VCaP (cell line): Measurements from ENCODE around the gene SF3B4.
"Not testable (repeated sequence)": the region's sequence is repeated elsewhere in the genome, so short reads cannot be mapped to it uniquely, and the experiment has no call there.

Source experiments
- H3K27ac ChIP-seq: fragments of 450-650 bp; 2 replicates; pipeline ENCODE4 v1.5.1; 2017
- CTCF ChIP-seq: fragments of 450-650 bp; conservative IDR thresholded peaks from 2 replicates; pipeline ENCODE4 v1.5.1; 2017; ENCODE audit warnings: mild to moderate bottlenecking, moderate library complexity

The SF3B4 gene

GRCh38 chr1:149963358-149963757, 35.8 kb upstream of the SF3B4 start:
- H3K27ac ChIP-seq: 0 out of 2 replicates have a peak overlapping the region, but pooled peaks have one; percentile 4
- TF ChIP-seq CTCF: no peak

GRCh38 chr1:149962736-149963135, 35.1 kb upstream of the SF3B4 start:
- TF ChIP-seq CTCF: no peak
- H3K27ac ChIP-seq: peak overlapping the region; percentile 4; the same call in 1 of the 2 replicates

GRCh38 chr1:149962039-149962647, 34.5 kb upstream of the SF3B4 start:
- peak; percentile 82 for TF ChIP-seq CTCF
- H3K27ac ChIP-seq: peak overlapping the region; percentile 4; the same call in 1 of the 2 replicates

- not testable (repeated sequence) for H3K27ac ChIP-seq
These were observed 29.9 kb upstream of the SF3B4 start for GRCh38 chr1:149957548-149957947.

GRCh38 chr1:149949911-149950310, 22.3 kb upstream of the SF3B4 start:
- H3K27ac ChIP-seq: no peak overlapping the region
- TF ChIP-seq CTCF: no peak

- no peak overlapping the region for H3K27ac ChIP-seq
- no peak for TF ChIP-seq CTCF
These were observed 17.6 kb upstream of the SF3B4 start for GRCh38 chr1:149945206-149945605.

- TF ChIP-seq CTCF: no peak
- H3K27ac ChIP-seq: peak overlapping the region; percentile 29; the same call in 1 of the 2 replicates
These were observed 15.3 kb upstream of the SF3B4 start for GRCh38 chr1:149942885-149943284.

GRCh38 chr1:149942207-149942606, 14.6 kb upstream of the SF3B4 start:
- TF ChIP-seq CTCF: peak; percentile 18; the same call in 1 of the 2 replicates
- H3K27ac ChIP-seq: no peak overlapping the region
